Smooth muscle cell (in vitro differentiated cells): Measurements from ENCODE around the gene NT5E. TPM values are rescaled to one million over a fixed set of nuclear protein-coding genes. Genes with fewer than 3 reads are reported as not detected.

Source experiments
- DNase-seq: peaks from one replicate; lab custom pipeline; 2025; ENCODE audit not compliant: unreplicated experiment; lab: John Stamatoyannopoulos, UW
- H2AFZ ChIP-seq: fragments of 200-600 bp; sonication (generic); 2 replicates; pipeline ENCODE4 v1.6.0; 2016; ENCODE audit warnings: antibody characterized with exemption, low read depth, mild to moderate bottlenecking
- H3F3A ChIP-seq: fragments of 200-600 bp; sonication (generic); 2 replicates; pipeline ENCODE4 v1.6.0; 2017; ENCODE audit warnings: antibody characterized with exemption, low read depth
- H3K27ac ChIP-seq: fragments of 200-600 bp; sonication (generic); 2 replicates; pipeline ENCODE4 v1.5.1; 2016; ENCODE audit warnings: low read depth, mild to moderate bottlenecking
- H3K27me3 ChIP-seq: fragments of 200-600 bp; sonication (generic); 2 replicates; pipeline ENCODE4 v1.6.1; 2016; ENCODE audit warnings: low read depth, mild to moderate bottlenecking
- H3K36me3 ChIP-seq: fragments of 200-600 bp; sonication (generic); 2 replicates; pipeline ENCODE4 v1.5.1; 2016; ENCODE audit warnings: low read depth
- H3K4me1 ChIP-seq: fragments of 200-600 bp; sonication (generic); 2 replicates; pipeline ENCODE4 v1.5.1; 2016; ENCODE audit warnings: low read depth
- H3K4me2 ChIP-seq: fragments of 200-600 bp; sonication (generic); 2 replicates; pipeline ENCODE4 v1.6.0; 2016; ENCODE audit warnings: mild to moderate bottlenecking
- H3K4me3 ChIP-seq: fragments of 200-600 bp; sonication (generic); 2 replicates; pipeline ENCODE4 v1.5.1; 2016; ENCODE audit warnings: mild to moderate bottlenecking
- H3K79me2 ChIP-seq: fragments of 200-600 bp; sonication (generic); 2 replicates; pipeline ENCODE4 v1.6.0; 2016; ENCODE audit warnings: low read depth, mild to moderate bottlenecking
- H3K9ac ChIP-seq: fragments of 200-600 bp; sonication (generic); 2 replicates; pipeline ENCODE4 v1.6.0; 2016; ENCODE audit warnings: low read depth
- H3K9me3 ChIP-seq: fragments of 200-600 bp; sonication (generic); replicated peaks from 2 replicates; pipeline ENCODE4 v1.5.1; 2016; ENCODE audit warnings: low read depth
- H4K20me1 ChIP-seq: fragments of 200-600 bp; sonication (generic); 2 replicates; pipeline ENCODE4 v1.6.0; 2016; ENCODE audit warnings: low read depth
- CTCF ChIP-seq: fragments of 200-600 bp; sonication (generic); IDR thresholded peaks from 2 replicates; pipeline ENCODE4 v1.5.1; 2017; ENCODE audit warnings: borderline replicate concordance, mild to moderate bottlenecking, antibody characterized with exemption; ENCODE audit not compliant: insufficient read depth, poor library complexity, severe bottlenecking
- WGBS: methylation state at CpG from one replicate; pipeline ENCODE4 v1.1.7; 2016; ENCODE audit warnings: low lambda C conversion rate; 5-methylcytosine and 5-hydroxymethylcytosine counted together
- polyA plus RNA-seq: library from polyadenylated mRNA; unstranded; fragments of >200 nt; fragmentation: Nextera tagmentation; extraction: Ambion mirVana; gene quantifications from 2 replicates; pipeline ENCODE4 v1.2.1, GENCODE V29; 2016
- total RNA-seq: library from RNA; depleted of rRNA; stranded (reverse); fragments of >200 nt; gene quantifications from 2 replicates; pipeline ENCODE4 v1.2.3, GENCODE V29; 2014

Gene NT5E
- total and polyA plus RNA-seq, 2 experiments from 2014 or later: 88.6 to 124 TPM

GRCh38 chr6:85537055-85537494 lies 87.2 kb downstream of the NT5E start:
- no peaks in the 10 kb centered on the region for H3K79me2 ChIP-seq
- no peaks in the 10 kb centered on the region for H3K27me3 ChIP-seq
- H3K36me3 ChIP-seq: no peaks in the 10 kb centered on the region
- no peaks in the 10 kb centered on the region for H3F3A ChIP-seq
- WGBS: 78% methylated on average over 2 of the region's 2 CpGs
- no peak overlapping the region for H3K4me3 ChIP-seq
- H3K9ac ChIP-seq: no peak overlapping the region
- no peak overlapping the region for H2AFZ ChIP-seq
- TF ChIP-seq CTCF: peak; percentile 65
- H3K27ac ChIP-seq: no peak overlapping the region
- no peaks in the 10 kb centered on the region for H3K4me1 ChIP-seq
- no peaks in the 10 kb centered on the region for H3K9me3 ChIP-seq
- H3K4me2 ChIP-seq: no peak overlapping the region
- no peaks in the 10 kb centered on the region for H4K20me1 ChIP-seq
- no peak for DNase-seq

- peaks cover 10% of the 10 kb centered on the region for H3K36me3 ChIP-seq
- H3K4me3 ChIP-seq: no peak overlapping the region
- 91% methylated on average over 1 of the region's 1 CpG for WGBS
- no peak for DNase-seq
- no peak overlapping the region for H3K9ac ChIP-seq
- H3K9me3 ChIP-seq: peaks cover 4% of the 10 kb centered on the region
- no peaks in the 10 kb centered on the region for H3K79me2 ChIP-seq
- no peak overlapping the region for H3K27ac ChIP-seq
- no peak overlapping the region for H3K4me2 ChIP-seq
- no peaks in the 10 kb centered on the region for H3F3A ChIP-seq
- TF ChIP-seq CTCF: no peak
- no peaks in the 10 kb centered on the region for H3K4me1 ChIP-seq
- H3K27me3 ChIP-seq: no peaks in the 10 kb centered on the region
- no peaks in the 10 kb centered on the region for H4K20me1 ChIP-seq
- H2AFZ ChIP-seq: no peak overlapping the region
Measured at GRCh38 chr6:85544776-85545175, 94.9 kb downstream of the NT5E start.

Other genes with a start within 250 kb of the NT5E start
- gene SNX14, start 143.8 kb downstream of the NT5E start, total RNA-seq: 123 and 134 TPM in 2 replicates
- 50.8 and 53.0 TPM in 2 replicates for gene SNX14, start 143.8 kb downstream of the NT5E start, polyA plus RNA-seq
- 74.6 and 87.3 TPM in 2 replicates for gene SYNCRIP, start 192.8 kb downstream of the NT5E start, total RNA-seq
- 53.1 and 60.9 TPM in 2 replicates for gene SYNCRIP, start 192.8 kb downstream of the NT5E start, polyA plus RNA-seq